Hepatocyte (in vitro differentiated cells): ENCODE data around the gene PGM2.

ENCODE experiments used
- CTCF ChIP-seq: fragments of 200-600 bp; sonication (generic); IDR thresholded peaks from 2 replicates; pipeline ENCODE4 v1.5.1; 2016; ENCODE audit warnings: antibody characterized with exemption, mild to moderate bottlenecking; ENCODE audit not compliant: poor library complexity
- EZH2phosphoT487 ChIP-seq: fragments of 200-600 bp; sonication (generic); IDR thresholded peaks from one replicate; pipeline ENCODE4 v1.6.1; 2018; ENCODE audit warnings: antibody characterized with exemption, mild to moderate bottlenecking, low read depth, moderate library complexity; ENCODE audit not compliant: unreplicated experiment, severe bottlenecking

GRCh38 chr4:37858872-37859271, 32.4 kb downstream of the PGM2 start:
- TF ChIP-seq CTCF (no peak), EZH2phosphoT487 (no peak)
